K562 (cell line): Measurements from ENCODE around the gene ZSCAN25. TPM values are rescaled to one million over a fixed set of nuclear protein-coding genes. Genes with fewer than 3 reads are reported as not detected.

Experiments used
- CBFA2T3 ChIP-seq: fragments of 450-650 bp; IDR thresholded peaks from 2 replicates; pipeline ENCODE4 v1.6.1; 2017
- CBX5 ChIP-seq: IDR thresholded peaks from 2 replicates; pipeline ENCODE4 v1.6.1; 2014; ENCODE audit warnings: low read depth, borderline replicate concordance
- CTBP1 ChIP-seq: fragments of 450-650 bp; IDR thresholded peaks from 2 replicates; pipeline ENCODE4 v1.6.1; 2016; ENCODE audit warnings: borderline replicate concordance
- FOXJ2 ChIP-seq: fragments of 200-800 bp; sonication (Bioruptor generic); IDR thresholded peaks from 2 replicates; pipeline ENCODE4 v1.6.1; 2016; ENCODE audit warnings: missing genetic modification characterization, missing compliant biosample characterization
- HIVEP1 ChIP-seq: fragments of 250-450 bp; sonication (Bioruptor Pico); IDR thresholded peaks from 2 replicates; pipeline ENCODE4 v1.4.0; 2020; ENCODE audit warnings: mild to moderate bottlenecking
- HNRNPLL ChIP-seq: fragments of 200-400 bp; formaldehyde crosslinking; IDR thresholded peaks from 2 replicates; pipeline ENCODE4 v1.6.1; 2017; ENCODE audit warnings: low read length, low read depth, mild to moderate bottlenecking; ENCODE audit not compliant: poor library complexity, severe bottlenecking
- HOXB6 ChIP-seq: fragments of 250-450 bp; sonication (Bioruptor Pico); IDR thresholded peaks from 2 replicates; pipeline ENCODE4 v1.5.1; 2022; ENCODE audit warnings: mild to moderate bottlenecking, borderline replicate concordance
- MAFG ChIP-seq: fragments of 450-650 bp; conservative IDR thresholded peaks from 2 replicates; pipeline ENCODE4 v1.6.1; 2016; ENCODE audit warnings: missing genetic modification characterization, missing compliant biosample characterization
- MXI1 ChIP-seq: IDR thresholded peaks from 2 replicates; pipeline ENCODE4 v1.6.1; 2011; ENCODE audit warnings: low read depth, mild to moderate bottlenecking, improper control_type of control experiment, low read length
- MYC ChIP-seq, 2 experiments: fragments of 250-450 bp in 1 of 2; sonication (Bioruptor Pico) in 1 of 2; IDR thresholded peaks; 2 replicates each; pipeline versions ENCODE4 v1.5.1 to v1.6.1; 2012 to 2021; ENCODE audit warnings: low read depth in 2 of 2, borderline replicate concordance in 1 of 2, improper control_type of control experiment in 1 of 2, low read length in 1 of 2, mild to moderate bottlenecking in 1 of 2, moderate library complexity in 1 of 2
- NR1H2 ChIP-seq: sonication (generic); formaldehyde crosslinking; IDR thresholded peaks from 2 replicates; pipeline ENCODE4 v1.4.0; 2020; ENCODE audit warnings: mild to moderate bottlenecking, missing genetic modification reagents
- PTTG1 ChIP-seq: fragments of 450-650 bp; IDR thresholded peaks from 2 replicates; pipeline ENCODE4 v1.6.1; 2016; ENCODE audit warnings: low read depth, mild to moderate bottlenecking, missing genetic modification characterization, missing compliant biosample characterization
- SIN3B ChIP-seq: fragments of 450-650 bp; IDR thresholded peaks from 2 replicates; pipeline ENCODE4 v1.6.1; 2017; ENCODE audit warnings: low read depth, mild to moderate bottlenecking, moderate library complexity
- SPI1 ChIP-seq: IDR thresholded peaks from 2 replicates; pipeline ENCODE4 v1.6.1; 2011; ENCODE audit warnings: low read depth, low read length, control low read depth, borderline replicate concordance
- TEAD2 ChIP-seq: fragments of 450-650 bp; IDR thresholded peaks from 2 replicates; pipeline ENCODE4 v1.6.1; 2016; ENCODE audit warnings: missing genetic modification characterization, control low read depth, missing compliant biosample characterization
- ZNF146 ChIP-seq: IDR thresholded peaks from one replicate; pipeline ENCODE4 v1.6.1; 2018; ENCODE audit warnings: missing compliant biosample characterization; ENCODE audit not compliant: unreplicated experiment
- ZNF311 ChIP-seq: fragments of 250-450 bp; sonication (Bioruptor Pico); IDR thresholded peaks from 2 replicates; pipeline ENCODE4 v1.4.0; 2020; ENCODE audit warnings: mild to moderate bottlenecking, moderate library complexity
- ZNF445 ChIP-seq: fragments of 250-450 bp; sonication (Bioruptor Pico); IDR thresholded peaks from 2 replicates; pipeline ENCODE4 v1.4.0; 2020; ENCODE audit warnings: low read depth, mild to moderate bottlenecking, moderate library complexity
- ZNF507 ChIP-seq: conservative IDR thresholded peaks from 2 replicates; pipeline ENCODE4 v1.6.1; 2017; ENCODE audit warnings: missing genetic modification characterization, missing compliant biosample characterization
- ZNF644 ChIP-seq: fragments of 200-800 bp; sonication (Bioruptor generic); IDR thresholded peaks from 2 replicates; pipeline ENCODE4 v1.6.1; 2016; ENCODE audit warnings: low read depth, missing genetic modification characterization, missing compliant biosample characterization
- polyA plus RNA-seq, 8 experiments: library from polyadenylated mRNA; depleted of rRNA in 4 of 8; stranded (reverse) in 5 of 8; unstranded in 3 of 8; fragments of >200 nt; fragmentation: Nextera tagmentation in 2 of 8; fragmentation: Illumina TruSeq in 1 of 8; extraction: Ambion mirVana in 2 of 8; extraction: Trizol in 1 of 8; gene quantifications; 2 replicates each; pipeline versions ENCODE4 v1.2.1 to v1.2.3, GENCODE V29; 2011 to 2014; ENCODE audit warnings: inconsistent platforms in 1 of 8, missing spikeins in 1 of 8
- total RNA-seq, 7 experiments: library from RNA; depleted of rRNA in 6 of 7; stranded (reverse); fragments of >200 nt in 6 of 7; fragmentation: Illumina TruSeq in 2 of 7; extraction: Trizol in 2 of 7; gene quantifications; 2 replicates each; pipeline versions ENCODE4 v1.2.1 to v1.2.3, GENCODE V29; 2011 to 2021; ENCODE audit warnings: low replicate concordance in 1 of 7
- TF ChIP-seq, protein P1 (sequence below), 2 experiments: fragments of 450-650 bp; conservative IDR thresholded peaks; 2 replicates each; pipeline ENCODE4 v1.6.1; 2017; ENCODE audit warnings: mild to moderate bottlenecking in 2 of 2, moderate library complexity in 2 of 2
- TF ChIP-seq, protein P2 (sequence below): IDR thresholded peaks from 2 replicates; pipeline ENCODE4 v1.6.1; 2011; ENCODE audit warnings: borderline replicate concordance, low read depth, mild to moderate bottlenecking, moderate library complexity, low read length; ENCODE audit not compliant: insufficient read depth, poor library complexity, severe bottlenecking
- TF ChIP-seq, protein P3 (sequence below): fragments of 200-800 bp; sonication (Bioruptor generic); IDR thresholded peaks from 2 replicates; pipeline ENCODE4 v1.6.1; 2017; ENCODE audit warnings: missing genetic modification characterization, missing compliant biosample characterization

The ZSCAN25 gene
- total and polyA plus RNA-seq, 9 of the 15 experiments (the other 6 are each of a cell fraction or from before 2014, with no cell fraction given): 0.94 to 18.4 (median 12.8) TPM

DNA sequence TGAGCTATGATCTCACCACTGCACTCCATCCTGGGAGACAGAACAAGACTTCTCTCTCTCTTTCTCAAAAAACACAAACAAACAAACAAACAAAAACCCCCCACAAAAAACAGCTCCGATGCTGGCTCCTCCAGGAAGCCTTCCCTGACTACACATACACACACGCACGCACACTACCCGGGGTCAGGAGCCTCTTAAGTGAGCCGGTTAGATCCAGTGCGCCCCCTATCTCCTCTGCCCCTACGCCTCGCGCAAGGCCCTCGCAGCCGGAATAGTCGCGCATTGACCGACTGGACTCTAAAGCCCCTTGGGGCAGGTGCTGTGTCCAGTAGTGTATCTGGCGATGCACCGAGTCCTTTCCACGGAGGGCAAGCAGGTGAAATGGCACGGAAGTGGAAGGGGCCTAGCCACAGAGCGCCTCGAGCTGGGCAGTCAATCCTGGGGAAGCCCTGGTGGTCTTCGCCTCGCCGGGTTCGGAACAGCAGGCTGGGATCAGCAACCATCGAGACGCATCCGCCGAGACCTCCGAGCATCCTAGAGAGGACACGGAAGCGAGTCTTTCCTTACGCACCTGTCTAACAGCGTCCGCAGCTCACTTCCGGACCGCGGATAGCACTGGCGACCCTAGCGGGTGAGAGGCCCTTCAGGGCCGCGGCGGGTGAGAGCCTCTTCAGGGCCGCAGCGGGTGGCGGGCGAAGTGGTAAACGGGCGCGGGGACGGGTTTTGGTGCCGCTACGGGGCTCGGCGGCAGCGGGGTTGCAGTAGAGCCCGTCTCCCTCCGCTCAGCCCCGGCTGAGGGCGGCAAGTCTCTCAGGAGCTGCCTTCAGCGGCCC, at the start of gene ZSCAN25 (continued):
- TF ChIP-seq, protein P1, sequence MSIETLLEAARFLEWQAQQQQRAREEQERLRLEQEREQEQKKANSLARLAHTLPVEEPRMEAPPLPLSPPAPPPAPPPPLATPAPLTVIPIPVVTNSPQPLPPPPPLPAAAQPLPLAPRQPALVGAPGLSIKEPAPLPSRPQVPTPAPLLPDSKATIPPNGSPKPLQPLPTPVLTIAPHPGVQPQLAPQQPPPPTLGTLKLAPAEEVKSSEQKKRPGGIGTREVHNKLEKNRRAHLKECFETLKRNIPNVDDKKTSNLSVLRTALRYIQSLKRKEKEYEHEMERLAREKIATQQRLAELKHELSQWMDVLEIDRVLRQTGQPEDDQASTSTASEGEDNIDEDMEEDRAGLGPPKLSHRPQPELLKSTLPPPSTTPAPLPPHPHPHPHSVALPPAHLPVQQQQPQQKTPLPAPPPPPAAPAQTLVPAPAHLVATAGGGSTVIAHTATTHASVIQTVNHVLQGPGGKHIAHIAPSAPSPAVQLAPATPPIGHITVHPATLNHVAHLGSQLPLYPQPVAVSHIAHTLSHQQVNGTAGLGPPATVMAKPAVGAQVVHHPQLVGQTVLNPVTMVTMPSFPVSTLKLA (conservative IDR thresholded peaks at IDR 0.05): peak; percentile 72 to 89
- TF ChIP-seq HNRNPLL: peak; percentile 76
- TF ChIP-seq FOXJ2: no peak
- TF ChIP-seq, protein P2, sequence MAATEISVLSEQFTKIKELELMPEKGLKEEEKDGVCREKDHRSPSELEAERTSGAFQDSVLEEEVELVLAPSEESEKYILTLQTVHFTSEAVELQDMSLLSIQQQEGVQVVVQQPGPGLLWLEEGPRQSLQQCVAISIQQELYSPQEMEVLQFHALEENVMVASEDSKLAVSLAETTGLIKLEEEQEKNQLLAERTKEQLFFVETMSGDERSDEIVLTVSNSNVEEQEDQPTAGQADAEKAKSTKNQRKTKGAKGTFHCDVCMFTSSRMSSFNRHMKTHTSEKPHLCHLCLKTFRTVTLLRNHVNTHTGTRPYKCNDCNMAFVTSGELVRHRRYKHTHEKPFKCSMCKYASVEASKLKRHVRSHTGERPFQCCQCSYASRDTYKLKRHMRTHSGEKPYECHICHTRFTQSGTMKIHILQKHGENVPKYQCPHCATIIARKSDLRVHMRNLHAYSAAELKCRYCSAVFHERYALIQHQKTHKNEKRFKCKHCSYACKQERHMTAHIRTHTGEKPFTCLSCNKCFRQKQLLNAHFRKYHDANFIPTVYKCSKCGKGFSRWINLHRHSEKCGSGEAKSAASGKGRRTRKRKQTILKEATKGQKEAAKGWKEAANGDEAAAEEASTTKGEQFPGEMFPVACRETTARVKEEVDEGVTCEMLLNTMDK: peak; percentile 97
- peak; percentile 94 for TF ChIP-seq SIN3B
- no peak for TF ChIP-seq ZNF445 (CRISPR knock-in tag)
- TF ChIP-seq CBX5: 0 out of 2 replicates have a peak, but pooled peaks have one; percentile 82
- no peak; the same call in 1 of the 2 replicates for TF ChIP-seq HOXB6
- TF ChIP-seq TEAD2 (tag): no peak
- no peak for TF ChIP-seq MAFG (tag)
- peak; percentile 13; the same call in 1 of the 2 replicates for TF ChIP-seq SPI1
- TF ChIP-seq ZNF311 (CRISPR knock-in tag): no peak
- TF ChIP-seq CTBP1: peak; percentile 90
- peak; percentile 97 for TF ChIP-seq NR1H2
- TF ChIP-seq, protein P3, sequence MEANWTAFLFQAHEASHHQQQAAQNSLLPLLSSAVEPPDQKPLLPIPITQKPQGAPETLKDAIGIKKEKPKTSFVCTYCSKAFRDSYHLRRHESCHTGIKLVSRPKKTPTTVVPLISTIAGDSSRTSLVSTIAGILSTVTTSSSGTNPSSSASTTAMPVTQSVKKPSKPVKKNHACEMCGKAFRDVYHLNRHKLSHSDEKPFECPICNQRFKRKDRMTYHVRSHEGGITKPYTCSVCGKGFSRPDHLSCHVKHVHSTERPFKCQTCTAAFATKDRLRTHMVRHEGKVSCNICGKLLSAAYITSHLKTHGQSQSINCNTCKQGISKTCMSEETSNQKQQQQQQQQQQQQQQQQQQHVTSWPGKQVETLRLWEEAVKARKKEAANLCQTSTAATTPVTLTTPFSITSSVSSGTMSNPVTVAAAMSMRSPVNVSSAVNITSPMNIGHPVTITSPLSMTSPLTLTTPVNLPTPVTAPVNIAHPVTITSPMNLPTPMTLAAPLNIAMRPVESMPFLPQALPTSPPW (CRISPR knock-in tag): peak; percentile 25; the same call in 1 of the 2 replicates
- no peak for TF ChIP-seq ZNF507 (tag)
- no peak for TF ChIP-seq MXI1
- TF ChIP-seq MYC (IDR thresholded peaks at IDR 0.05; ENCODE audit: low read depth, low read length): peak; percentile 88
- TF ChIP-seq MYC (CRISPR knock-in tag; IDR thresholded peaks at IDR 0.05; ENCODE audit: borderline replicate concordance, low read depth): no peak
- TF ChIP-seq CBFA2T3: peak; percentile 5; the same call in 1 of the 2 replicates
- TF ChIP-seq ZNF146: no peak
- TF ChIP-seq HIVEP1 (CRISPR knock-in tag): peak; percentile 50; the same call in 1 of the 2 replicates
- TF ChIP-seq ZNF644 (tag): no peak
- no peak for TF ChIP-seq PTTG1 (tag)
